Stimulated activated CD8-positive, alpha-beta memory T cell treated with anti-CD3 and anti-CD28 coated beads, Interleukin-15, amount 100 ng/mL, for 48 hours (primary cell): ENCODE measurements around the gene COG1.
A peak's percentile ranks its signal among the peaks of the same experiment; 100 is the strongest.

ENCODE experiments used
- DNase-seq, 2 donors: peaks; one replicate each; pipeline ENCODE4 v3.0.0-alpha.2; 2020; ENCODE audit warnings: low read depth in 2 of 2

The COG1 gene

DNA sequence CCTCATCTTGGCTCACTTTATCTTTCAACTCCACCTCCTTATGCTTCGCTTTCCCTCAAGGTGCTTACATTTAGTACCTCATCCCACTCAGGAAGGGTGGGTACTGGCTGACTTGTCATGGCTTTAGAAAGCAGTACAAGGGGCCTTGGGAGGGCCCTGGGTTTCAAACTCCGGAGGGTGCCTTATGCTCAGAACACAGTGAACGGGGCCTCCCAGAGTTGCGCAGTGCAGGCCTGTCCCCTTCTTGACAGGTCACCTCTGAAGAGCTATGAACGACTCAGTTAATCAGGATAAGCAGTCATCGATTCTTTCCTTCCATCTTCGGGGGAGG lies 6.0 kb downstream of the COG1 start:
- no peak for DNase-seq

DNA sequence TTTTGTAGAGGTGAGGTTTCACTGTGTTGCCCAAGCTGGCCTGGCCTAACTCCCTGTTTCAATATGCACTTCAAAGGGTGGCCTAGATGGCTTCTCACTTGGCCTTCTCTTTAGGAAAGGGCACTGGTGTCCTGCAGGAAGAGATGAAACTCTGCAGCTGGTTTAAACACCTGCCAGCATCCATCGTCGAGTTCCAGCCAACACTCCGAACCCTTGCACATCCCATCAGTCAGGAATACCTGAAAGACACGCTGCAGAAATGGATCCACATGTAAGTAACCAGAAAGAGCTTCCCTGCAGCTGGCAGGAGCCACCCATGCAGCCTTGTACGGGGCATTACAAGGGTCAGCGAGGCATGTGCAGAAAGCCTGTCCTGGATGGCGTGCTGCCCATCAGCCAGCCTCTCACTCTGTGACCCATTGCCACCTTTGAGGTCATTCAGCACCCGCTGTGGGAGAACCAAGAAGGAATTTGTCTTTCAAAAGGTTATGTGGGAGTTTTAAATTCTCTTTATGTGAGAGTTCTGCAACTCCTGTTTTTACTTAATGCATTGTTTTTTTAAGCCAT lies 7.0 kb downstream of the COG1 start:
- no peak for DNase-seq

- no peak for DNase-seq
These were observed 7.6 kb downstream of the COG1 start for GRCh38 chr17:73200476-73200875.

DNA sequence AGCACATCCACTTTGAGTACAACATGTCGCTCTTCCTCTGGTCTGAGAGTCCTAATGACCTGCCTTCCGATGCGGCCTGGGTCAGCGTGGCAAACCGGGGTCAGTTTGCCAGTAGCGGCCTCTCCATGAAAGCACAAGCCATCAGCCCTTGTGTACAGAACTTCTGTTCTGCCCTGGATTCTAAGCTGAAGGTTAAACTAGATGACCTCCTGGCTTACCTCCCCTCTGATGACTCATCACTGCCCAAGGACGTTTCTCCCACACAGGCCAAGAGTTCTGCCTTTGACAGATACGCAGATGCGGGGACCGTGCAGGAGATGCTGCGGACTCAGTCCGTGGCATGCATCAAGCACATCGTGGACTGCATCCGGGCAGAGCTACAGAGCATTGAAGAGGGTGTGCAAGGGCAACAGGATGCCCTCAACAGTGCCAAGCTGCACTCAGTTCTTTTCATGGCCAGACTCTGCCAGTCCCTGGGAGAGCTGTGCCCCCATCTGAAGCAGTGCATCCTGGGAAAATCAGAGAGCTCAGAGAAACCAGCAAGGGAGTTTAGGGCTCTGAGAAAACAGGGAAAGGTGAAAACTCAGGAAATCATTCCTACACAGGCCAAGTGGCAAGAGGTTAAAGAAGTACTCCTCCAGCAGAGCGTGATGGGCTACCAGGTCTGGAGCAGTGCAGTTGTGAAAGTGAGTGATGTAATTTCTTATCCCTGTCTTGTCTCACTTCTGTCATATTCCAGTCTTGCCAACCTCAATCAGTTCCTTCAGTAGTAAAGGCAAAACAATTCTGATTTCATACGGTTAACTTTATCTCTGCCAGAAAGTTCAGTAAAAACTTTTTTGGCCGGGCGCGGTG lies 8.6 kb downstream of the COG1 start:
- no peak for DNase-seq

GRCh38 chr17:73203135-73203787 lies 10.4 kb downstream of the COG1 start:
- DNase-seq, result no peak

DNA sequence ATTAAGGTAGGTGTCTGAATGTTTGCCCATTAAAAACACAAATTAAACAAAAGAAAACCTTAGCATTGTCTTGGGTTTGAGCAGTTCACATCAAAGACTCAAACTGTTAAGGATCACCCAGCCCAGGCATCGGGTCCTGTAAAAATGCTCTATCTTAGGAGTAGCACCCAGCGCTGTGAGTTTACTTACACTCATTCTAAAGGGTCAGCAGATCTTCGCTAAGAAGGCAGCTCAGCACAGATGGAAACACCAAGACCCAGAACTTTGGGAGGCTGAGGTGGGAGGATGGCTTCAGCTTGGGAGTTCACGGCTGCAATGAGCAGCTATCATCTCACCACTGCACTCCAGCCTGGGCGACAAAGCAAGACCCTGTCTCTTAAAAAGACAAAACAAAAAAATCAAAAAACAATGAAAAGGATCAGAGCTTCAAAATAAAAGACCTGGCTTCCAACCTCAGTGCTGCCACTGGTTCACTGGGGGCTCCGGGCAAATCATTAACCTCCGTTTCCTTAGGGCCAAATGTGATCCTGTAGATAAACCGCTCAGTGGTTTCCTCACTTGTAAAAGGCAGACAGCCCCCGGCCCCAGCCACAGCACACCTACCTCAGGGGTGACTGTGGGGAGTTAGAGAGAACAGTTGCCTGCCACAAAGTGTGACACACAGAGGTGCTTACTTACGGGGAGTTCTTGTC lies 11.1 kb downstream of the COG1 start:
- DNase-seq, result peak in 1 of 2 donors; percentile 28

- DNase-seq, result no peak
These were observed 12.7 kb downstream of the COG1 start for GRCh38 chr17:73205459-73205961.

DNA sequence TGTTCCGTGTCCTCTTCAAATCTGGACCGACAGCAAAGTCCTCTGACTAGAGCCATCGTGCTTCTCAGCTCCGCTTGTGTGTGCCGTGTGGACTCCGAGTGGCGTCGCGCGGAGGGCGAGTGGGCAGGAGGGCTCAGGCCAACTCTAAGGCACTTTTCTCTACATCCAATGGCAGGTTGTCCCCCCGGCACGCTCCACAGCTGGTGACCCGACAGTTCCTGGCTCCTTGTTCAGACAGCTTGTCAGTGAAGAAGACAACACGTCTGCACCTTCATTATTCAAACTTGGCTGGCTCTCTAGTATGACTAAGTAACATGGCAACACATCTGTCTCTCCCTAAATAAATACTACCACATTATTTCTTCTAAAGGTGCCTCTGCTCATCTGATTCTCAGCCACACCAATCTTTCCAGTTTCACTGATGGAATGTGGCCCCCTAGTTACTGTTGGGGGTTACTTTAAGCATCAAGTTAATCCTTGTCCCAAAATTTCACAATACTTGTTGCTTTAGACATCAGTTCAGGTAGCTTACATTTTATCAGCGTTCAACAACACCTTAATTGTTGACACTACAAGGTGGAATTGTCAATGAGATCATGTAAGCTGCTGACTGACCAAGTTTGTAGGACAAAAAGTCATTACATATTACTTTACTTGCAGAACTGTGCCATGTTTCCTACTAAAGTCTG lies 15.4 kb downstream of the COG1 start:
- no peak for DNase-seq

GRCh38 chr17:73209436-73209835 lies 16.6 kb downstream of the COG1 start:
- no peak for DNase-seq

DNA sequence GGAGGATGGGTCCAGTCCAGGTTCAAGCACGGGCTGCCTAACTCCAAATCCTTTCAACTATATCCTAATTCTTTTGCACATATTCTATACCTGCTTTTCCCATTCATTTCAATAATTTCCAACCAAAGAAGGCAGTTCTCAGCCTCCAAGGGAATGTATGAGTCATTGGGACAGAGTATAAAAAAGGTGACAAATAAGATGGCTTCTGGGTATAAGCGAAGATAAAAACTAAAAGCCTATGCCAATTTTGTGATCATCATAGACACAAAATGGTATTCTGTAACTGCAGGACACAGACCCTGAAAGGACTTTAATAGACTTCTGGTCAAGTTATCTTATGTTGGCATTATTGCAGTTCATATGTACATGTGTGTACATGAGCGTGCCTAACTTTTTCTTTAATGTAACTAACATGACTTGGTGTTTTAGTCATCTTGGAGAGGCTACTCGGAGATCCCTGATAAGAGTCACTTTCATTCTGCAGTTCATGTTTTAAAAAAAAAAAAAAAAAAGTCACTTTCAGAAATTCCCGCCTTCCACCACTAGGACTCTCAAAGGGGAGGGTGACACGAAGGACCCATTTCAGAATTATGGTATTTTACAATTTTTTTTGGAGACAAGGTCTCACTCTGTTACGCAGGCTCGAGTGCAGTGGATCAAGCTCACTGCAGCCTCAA lies 17.3 kb downstream of the COG1 start:
- DNase-seq, result no peak

- DNase-seq, result peak; percentile 34 to 59
These were observed 18.9 kb downstream of the COG1 start for GRCh38 chr17:73211745-73212144.

GRCh38 chr17:73214008-73214407 lies 21.2 kb downstream of the COG1 start:
- no peak for DNase-seq

DNA sequence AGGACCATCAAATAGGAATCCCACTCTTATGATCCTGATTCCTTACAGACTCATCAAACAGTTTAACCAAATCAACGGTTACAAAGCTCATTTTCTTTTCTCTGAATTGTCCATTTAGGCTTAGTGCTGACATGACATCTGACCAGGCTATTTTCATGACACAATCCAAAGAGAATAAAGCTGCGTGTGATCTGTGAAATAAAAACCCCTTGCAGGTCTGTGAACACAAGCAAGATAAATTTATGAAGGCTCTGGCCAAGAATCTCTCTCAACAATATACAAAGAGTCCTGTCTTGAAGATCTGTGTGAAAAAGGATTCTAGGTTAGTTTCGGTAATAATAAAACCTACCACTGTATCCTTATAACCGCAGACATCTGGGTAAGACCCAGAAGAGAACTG lies 22.0 kb downstream of the COG1 start:
- DNase-seq, result no peak

GRCh38 chr17:73215447-73215846 lies 22.6 kb downstream of the COG1 start:
- DNase-seq, result no peak

DNA sequence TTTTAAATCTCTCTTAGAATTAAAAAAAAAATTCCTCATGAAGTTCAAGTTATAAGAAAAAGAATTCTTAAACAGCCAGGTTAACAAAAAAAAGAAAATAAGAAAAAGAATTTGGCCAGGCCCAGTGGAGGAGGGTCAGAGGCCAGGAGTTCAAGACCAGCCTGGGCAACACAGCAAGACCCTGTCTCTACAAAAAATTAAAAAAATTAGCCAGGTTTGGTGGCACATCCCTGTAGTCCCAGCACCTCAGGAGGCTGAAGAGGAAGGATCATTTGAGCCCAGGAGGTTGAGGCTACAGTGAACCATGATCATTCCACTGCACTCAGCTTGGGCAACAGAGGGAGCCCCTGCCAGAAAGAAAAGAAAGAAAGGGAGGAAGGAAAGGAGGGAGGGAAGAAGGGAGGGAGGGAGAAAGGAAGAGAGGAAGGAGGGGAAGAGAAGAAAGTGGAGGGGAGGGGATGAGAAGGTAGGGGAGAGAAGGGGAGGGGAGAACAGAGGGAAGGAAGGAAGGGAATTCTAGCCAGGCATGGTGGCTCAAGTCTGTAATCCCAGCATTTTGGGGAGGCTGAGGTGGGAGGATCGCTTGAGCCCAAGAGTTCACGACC lies 30.9 kb downstream of the COG1 start:
- no peak for DNase-seq

- no peak for DNase-seq
These were observed 31.4 kb downstream of the COG1 start for GRCh38 chr17:73224237-73224636.

DNA sequence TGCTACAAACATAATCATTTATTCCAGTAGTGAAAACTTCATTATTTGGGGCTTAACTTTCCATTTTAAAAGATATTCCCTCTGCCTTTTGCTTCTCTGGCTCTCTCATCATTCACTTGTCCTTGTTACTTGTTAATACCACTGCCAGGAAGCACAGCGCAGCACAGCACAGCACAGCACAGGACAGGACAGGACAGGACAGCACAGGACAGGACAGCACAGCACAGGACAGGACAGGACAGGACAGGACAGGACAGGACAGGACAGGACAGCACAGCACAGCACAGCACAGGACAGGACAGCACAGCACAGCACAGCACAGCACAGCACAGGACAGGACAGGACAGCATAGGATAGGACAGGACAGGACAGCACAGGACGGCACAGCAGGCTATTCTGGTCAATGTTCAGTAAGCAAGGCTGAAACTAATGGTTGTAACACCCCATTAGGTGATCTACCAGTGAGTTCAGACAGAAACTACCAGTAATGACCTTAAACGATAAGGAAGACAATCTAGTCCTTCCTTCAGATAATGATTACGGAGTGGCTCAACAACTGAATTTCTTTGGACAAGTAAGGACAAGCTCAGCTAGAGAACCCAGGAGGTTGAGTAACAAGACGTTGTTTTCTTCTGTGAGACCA lies 31.9 kb downstream of the COG1 start:
- no peak for DNase-seq

GRCh38 chr17:73226556-73227172 lies 33.8 kb downstream of the COG1 start:
- no peak for DNase-seq

DNA sequence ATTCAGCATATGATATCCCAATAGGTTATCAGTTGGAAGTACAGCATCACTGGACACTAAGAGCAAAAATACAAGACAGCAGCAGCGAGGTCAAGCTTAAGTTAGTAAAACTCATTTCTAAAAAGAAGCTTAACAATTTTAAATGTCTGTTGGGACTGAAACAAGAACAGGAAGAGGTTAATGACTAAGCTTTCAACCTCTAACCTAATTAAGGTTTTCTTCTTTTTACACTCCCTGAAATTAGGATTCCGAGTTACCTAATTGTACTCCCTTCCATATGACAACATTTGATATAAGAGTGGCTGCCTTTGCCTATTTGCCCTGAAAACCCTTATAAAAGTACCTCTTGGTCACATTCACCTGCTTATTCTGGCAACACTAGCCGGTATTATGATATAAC lies 34.5 kb downstream of the COG1 start:
- DNase-seq, result no peak

DNA sequence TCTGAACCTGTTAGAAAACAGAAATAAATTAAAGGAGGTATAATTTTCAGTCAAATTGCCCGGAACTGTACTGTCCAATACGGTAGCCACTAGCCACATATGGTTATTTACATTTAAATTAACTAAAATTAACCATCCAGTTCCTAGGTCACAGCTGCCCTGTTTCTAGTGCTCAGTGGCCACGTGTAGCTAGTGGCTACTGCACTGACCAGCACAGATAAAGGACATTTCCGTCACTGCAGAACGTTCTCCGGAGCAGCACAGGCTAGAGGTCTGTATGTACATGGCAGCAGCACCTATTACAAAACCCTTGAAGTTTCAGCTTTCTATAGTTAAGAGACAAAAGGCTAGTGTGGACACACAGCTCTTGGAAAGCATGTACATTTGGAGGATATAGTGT lies 35.1 kb downstream of the COG1 start:
- no peak for DNase-seq
